ENCODE data around the gene ATP8A2. TPM values are rescaled to one million over a fixed set of nuclear protein-coding genes. Genes with fewer than 3 reads are reported as not detected.
"Not testable (repeated sequence)": the region's sequence is repeated elsewhere in the genome, so short reads cannot be mapped to it uniquely, and the experiment has no call there.

ATP8A2 gene
- polyA plus RNA-seq, 1 donor from 2014 or later = 11.9 TPM

DNA sequence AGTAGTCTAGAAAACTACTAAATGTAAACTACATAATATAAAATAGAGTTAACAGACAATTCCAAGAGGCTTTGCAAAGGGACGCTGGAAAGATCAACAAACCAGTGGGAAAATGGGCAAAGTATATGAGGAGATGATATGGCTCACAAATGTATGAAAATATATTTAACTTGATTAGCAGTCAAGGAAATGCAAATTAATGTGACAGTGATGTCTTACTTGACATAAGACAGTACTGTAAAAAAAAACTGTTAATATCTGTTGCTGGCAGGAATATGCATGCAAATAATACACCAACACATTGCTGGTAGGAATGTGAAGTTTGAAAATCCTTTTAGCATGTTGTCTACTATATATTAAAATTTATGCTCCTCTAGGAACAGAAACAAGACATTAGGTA is 136.1 kb downstream of the ATP8A2 start:
- Histone ChIP-seq H3F3A (ENCODE audit: insufficient read depth, low read length, poor library complexity, severe bottlenecking) (no peaks in the 10 kb centered on the region), H3K9me3 (ENCODE audit: low read length) (no peaks in the 10 kb centered on the region), H2AFZ (ENCODE audit: low read depth, low read length) (no peak overlapping the region), H3K4me3 (ENCODE audit: low read length) (no peak overlapping the region), H3K27ac (ENCODE audit: low read length) (no peak overlapping the region), H3K9me2 (ENCODE audit: insufficient read depth, low read length) (no peaks in the 10 kb centered on the region), H3K4me2 (ENCODE audit: low read length) (no peak overlapping the region), H3K27me3 (ENCODE audit: insufficient read depth, low read depth, low read length) (no peaks in the 10 kb centered on the region), H3K9ac (ENCODE audit: low read length) (no peak overlapping the region), H3K79me2 (replicated peaks; ENCODE audit: insufficient read depth, low read length) (no peaks in the 10 kb centered on the region), H3K36me3 (ENCODE audit: insufficient read depth, low read length) (no peaks in the 10 kb centered on the region), H4K20me1 (ENCODE audit: insufficient read depth) (no peaks in the 10 kb centered on the region)
- TF ChIP-seq EP300 (conservative IDR thresholded peaks at IDR 0.05; ENCODE audit: poor library complexity, severe bottlenecking) = no peak
- TF ChIP-seq SMC3 (conservative IDR thresholded peaks at IDR 0.05; ENCODE audit: poor library complexity) = no peak
- no peak for TF ChIP-seq POLR2AphosphoS5 (IDR thresholded peaks at IDR 0.05)
- no peak for TF ChIP-seq CTCF (IDR thresholded peaks at IDR 0.05; ENCODE audit: poor library complexity, severe bottlenecking)
- TF ChIP-seq RAD21 (conservative IDR thresholded peaks at IDR 0.05) = no peak
- TF ChIP-seq, protein P1, sequence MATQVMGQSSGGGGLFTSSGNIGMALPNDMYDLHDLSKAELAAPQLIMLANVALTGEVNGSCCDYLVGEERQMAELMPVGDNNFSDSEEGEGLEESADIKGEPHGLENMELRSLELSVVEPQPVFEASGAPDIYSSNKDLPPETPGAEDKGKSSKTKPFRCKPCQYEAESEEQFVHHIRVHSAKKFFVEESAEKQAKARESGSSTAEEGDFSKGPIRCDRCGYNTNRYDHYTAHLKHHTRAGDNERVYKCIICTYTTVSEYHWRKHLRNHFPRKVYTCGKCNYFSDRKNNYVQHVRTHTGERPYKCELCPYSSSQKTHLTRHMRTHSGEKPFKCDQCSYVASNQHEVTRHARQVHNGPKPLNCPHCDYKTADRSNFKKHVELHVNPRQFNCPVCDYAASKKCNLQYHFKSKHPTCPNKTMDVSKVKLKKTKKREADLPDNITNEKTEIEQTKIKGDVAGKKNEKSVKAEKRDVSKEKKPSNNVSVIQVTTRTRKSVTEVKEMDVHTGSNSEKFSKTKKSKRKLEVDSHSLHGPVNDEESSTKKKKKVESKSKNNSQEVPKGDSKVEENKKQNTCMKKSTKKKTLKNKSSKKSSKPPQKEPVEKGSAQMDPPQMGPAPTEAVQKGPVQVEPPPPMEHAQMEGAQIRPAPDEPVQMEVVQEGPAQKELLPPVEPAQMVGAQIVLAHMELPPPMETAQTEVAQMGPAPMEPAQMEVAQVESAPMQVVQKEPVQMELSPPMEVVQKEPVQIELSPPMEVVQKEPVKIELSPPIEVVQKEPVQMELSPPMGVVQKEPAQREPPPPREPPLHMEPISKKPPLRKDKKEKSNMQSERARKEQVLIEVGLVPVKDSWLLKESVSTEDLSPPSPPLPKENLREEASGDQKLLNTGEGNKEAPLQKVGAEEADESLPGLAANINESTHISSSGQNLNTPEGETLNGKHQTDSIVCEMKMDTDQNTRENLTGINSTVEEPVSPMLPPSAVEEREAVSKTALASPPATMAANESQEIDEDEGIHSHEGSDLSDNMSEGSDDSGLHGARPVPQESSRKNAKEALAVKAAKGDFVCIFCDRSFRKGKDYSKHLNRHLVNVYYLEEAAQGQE (IDR thresholded peaks at IDR 0.05; ENCODE audit: borderline replicate concordance) = no peak
- no peak for TF ChIP-seq MXI1 (conservative IDR thresholded peaks at IDR 0.05; ENCODE audit: poor library complexity, severe bottlenecking)
- TF ChIP-seq TAF1 (IDR thresholded peaks at IDR 0.05; ENCODE audit: low read depth) = no peak
- TF ChIP-seq EZH2 (IDR thresholded peaks at IDR 0.05; ENCODE audit: borderline replicate concordance, insufficient read depth, low read length, poor library complexity, severe bottlenecking) = no peak

GRCh38 chr13:25513060-25513459 is 141.3 kb downstream of the ATP8A2 start:
- not testable (repeated sequence) for H2AFZ ChIP-seq (ENCODE audit: low read depth, low read length); H3K36me3 ChIP-seq (ENCODE audit: insufficient read depth, low read length); H3K79me2 ChIP-seq (replicated peaks; ENCODE audit: insufficient read depth, low read length); H3K27me3 ChIP-seq (ENCODE audit: insufficient read depth, low read depth, low read length); H4K20me1 ChIP-seq (ENCODE audit: insufficient read depth); H3K9me3 ChIP-seq (ENCODE audit: low read length); H3K4me3 ChIP-seq (ENCODE audit: low read length); H3K4me2 ChIP-seq (ENCODE audit: low read length); H3K9ac ChIP-seq (ENCODE audit: low read length); H3K9me2 ChIP-seq (ENCODE audit: insufficient read depth, low read length); H3F3A ChIP-seq (ENCODE audit: insufficient read depth, low read length, poor library complexity, severe bottlenecking); H3K27ac ChIP-seq (ENCODE audit: low read length)

DNA sequence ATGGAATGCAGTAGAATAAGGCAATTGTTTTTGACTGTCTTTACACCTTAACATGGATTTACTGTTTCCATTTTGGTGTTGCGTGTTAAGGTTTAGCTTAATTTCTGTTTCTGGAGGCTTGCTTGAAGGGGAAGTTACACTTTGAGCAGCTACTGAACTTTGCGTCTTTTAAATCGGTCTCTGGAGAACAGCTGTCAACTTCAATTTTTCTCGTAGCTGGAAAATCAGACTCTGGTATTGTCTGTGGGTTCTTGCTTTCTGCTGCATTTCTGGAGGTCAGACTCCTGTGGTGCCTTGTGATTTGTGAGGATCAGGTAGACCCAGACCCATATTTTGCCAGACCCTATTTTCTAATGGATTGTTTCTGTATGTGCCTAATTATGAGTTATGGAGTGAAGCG is 146.7 kb downstream of the ATP8A2 start:
- Histone ChIP-seq H3K36me3 (ENCODE audit: insufficient read depth, low read length) (no peaks in the 10 kb centered on the region), H4K20me1 (ENCODE audit: insufficient read depth) (no peaks in the 10 kb centered on the region), H3K27ac (ENCODE audit: low read length) (no peak overlapping the region)

More for the DNA sequence above, 146.7 kb downstream of the ATP8A2 start:
- peaks cover 4% of the 10 kb centered on the region for H3K9me3 ChIP-seq (ENCODE audit: low read length)
- no peak overlapping the region for H3K9ac ChIP-seq (ENCODE audit: low read length)
- H3K27me3 ChIP-seq (ENCODE audit: insufficient read depth, low read depth, low read length) = no peaks in the 10 kb centered on the region
- no peak overlapping the region for H3K4me3 ChIP-seq (ENCODE audit: low read length)
- no peaks in the 10 kb centered on the region for H3K79me2 ChIP-seq (replicated peaks; ENCODE audit: insufficient read depth, low read length)
- H3F3A ChIP-seq (ENCODE audit: insufficient read depth, low read length, poor library complexity, severe bottlenecking) = no peaks in the 10 kb centered on the region
- H3K4me2 ChIP-seq (ENCODE audit: low read length) = no peak overlapping the region
- TF ChIP-seq EZH2 (IDR thresholded peaks at IDR 0.05; ENCODE audit: borderline replicate concordance, insufficient read depth, low read length, poor library complexity, severe bottlenecking) (no peak), CTCF (IDR thresholded peaks at IDR 0.05; ENCODE audit: poor library complexity, severe bottlenecking) (no peak), SMC3 (conservative IDR thresholded peaks at IDR 0.05; ENCODE audit: poor library complexity) (no peak), MXI1 (conservative IDR thresholded peaks at IDR 0.05; ENCODE audit: poor library complexity, severe bottlenecking) (no peak)
- no peaks in the 10 kb centered on the region for H3K9me2 ChIP-seq (ENCODE audit: insufficient read depth, low read length)
- no peak overlapping the region for H2AFZ ChIP-seq (ENCODE audit: low read depth, low read length)
